Large intestine (tissue), 3 donors: ENCODE measurements around the gene SMG5. TPM values are rescaled to one million over a fixed set of nuclear protein-coding genes. Genes with fewer than 3 reads are reported as not detected.

Experiments used
- DNase-seq, 2 donors: peaks; one replicate each; pipeline versions ENCODE4 v3.0.0 to v3.0.0-alpha.2; 2013
- H3K27ac ChIP-seq: one replicate; pipeline ENCODE4 v1.5.1; 2013; ENCODE audit warnings: low read length
- H3K27me3 ChIP-seq: 2 replicates; pipeline ENCODE4 v1.6.1; 2013; ENCODE audit warnings: low read length; ENCODE audit not compliant: control insufficient read depth, insufficient read depth
- H3K36me3 ChIP-seq: 2 replicates; pipeline ENCODE4 v1.6.1; 2013; ENCODE audit warnings: low read length; ENCODE audit not compliant: control insufficient read depth, insufficient read depth
- H3K4me1 ChIP-seq: one replicate; pipeline ENCODE4 v1.6.1; 2013; ENCODE audit warnings: low read length; ENCODE audit not compliant: control insufficient read depth, insufficient read depth
- H3K4me3 ChIP-seq: one replicate; pipeline ENCODE4 v1.5.1; 2013; ENCODE audit warnings: low read length
- H3K9me3 ChIP-seq: one replicate; pipeline ENCODE4 v1.6.1; 2013; ENCODE audit warnings: mild to moderate bottlenecking, low read depth, low read length, moderate library complexity; ENCODE audit not compliant: control insufficient read depth
- WGBS: methylation state at CpG from one replicate; pipeline ENCODE4 v1.1.5; 2013; ENCODE audit warnings: low lambda C conversion rate; ENCODE audit not compliant: insufficient coverage; 5-methylcytosine and 5-hydroxymethylcytosine counted together
- polyA plus RNA-seq: library from polyadenylated mRNA; unstranded; fragments of 120-200 nt; gene quantifications from one replicate; pipeline ENCODE4 v1.2.1, GENCODE V29; 2013

Gene SMG5
- polyA plus RNA-seq, 1 donor = 57.3 TPM

GRCh38 chr1:156283521-156283920, 896 bp upstream of the SMG5 start:
- H3K27ac ChIP-seq = no peak overlapping the region
- DNase-seq = no peak
- no peaks in the 10 kb centered on the region for H3K27me3 ChIP-seq
- H3K4me3 ChIP-seq = peak overlapping the region; percentile 82
- WGBS = no CpG with 5 or more reads among the region's 1 CpG
- H3K9me3 ChIP-seq = no peaks in the 10 kb centered on the region
- peaks cover 11% of the 10 kb centered on the region for H3K36me3 ChIP-seq
- peaks cover 23% of the 10 kb centered on the region for H3K4me1 ChIP-seq

- WGBS = 0% methylated on average over 2 of the region's 22 CpGs
- peak; percentile 58 to 88 for DNase-seq
- Histone ChIP-seq H3K9me3 (no peaks in the 10 kb centered on the region), H3K4me1 (peaks cover 23% of the 10 kb centered on the region), H3K27ac (peak overlapping the region; percentile 80), H3K27me3 (no peaks in the 10 kb centered on the region), H3K4me3 (peak overlapping the region; percentile 82), H3K36me3 (peaks cover 26% of the 10 kb centered on the region)
Observed at GRCh38 chr1:156281693-156282478, 739 bp downstream of the SMG5 start.

- H3K4me1 ChIP-seq = peaks cover 23% of the 10 kb centered on the region
- no peak for DNase-seq
- no peaks in the 10 kb centered on the region for H3K9me3 ChIP-seq
- no peaks in the 10 kb centered on the region for H3K27me3 ChIP-seq
- no CpG with 5 or more reads among the region's 8 CpGs for WGBS
- no peak overlapping the region for H3K27ac ChIP-seq
- H3K4me3 ChIP-seq = peak overlapping the region; percentile 82
- peaks cover 32% of the 10 kb centered on the region for H3K36me3 ChIP-seq
Observed at GRCh38 chr1:156281281-156281680, 1.3 kb downstream of the SMG5 start.

GRCh38 chr1:156279837-156280236, 2.8 kb downstream of the SMG5 start:
- no peak overlapping the region for H3K4me3 ChIP-seq
- peaks cover 23% of the 10 kb centered on the region for H3K4me1 ChIP-seq
- no peak overlapping the region for H3K27ac ChIP-seq
- no CpG with 5 or more reads among the region's 3 CpGs for WGBS
- no peaks in the 10 kb centered on the region for H3K27me3 ChIP-seq
- peaks cover 40% of the 10 kb centered on the region for H3K36me3 ChIP-seq
- no peak for DNase-seq
- H3K9me3 ChIP-seq = no peaks in the 10 kb centered on the region

GRCh38 chr1:156276966-156277381, 5.7 kb downstream of the SMG5 start:
- no peak overlapping the region for H3K4me3 ChIP-seq
- WGBS = no CpG with 5 or more reads among the region's 6 CpGs

GRCh38 chr1:156276532-156276931, 6.1 kb downstream of the SMG5 start:
- Histone ChIP-seq H3K27ac (no peak overlapping the region), H3K4me3 (no peak overlapping the region), H3K27me3 (no peaks in the 10 kb centered on the region), H3K36me3 (peaks cover 70% of the 10 kb centered on the region), H3K4me1 (peaks cover 7% of the 10 kb centered on the region), H3K9me3 (no peaks in the 10 kb centered on the region)
- no peak for DNase-seq

More at GRCh38 chr1:156276966-156277381, 5.7 kb downstream of the SMG5 start:
- DNase-seq = no peak
- Histone ChIP-seq H3K9me3 (no peaks in the 10 kb centered on the region), H3K27ac (no peak overlapping the region), H3K36me3 (peaks cover 66% of the 10 kb centered on the region), H3K4me1 (peaks cover 9% of the 10 kb centered on the region), H3K27me3 (no peaks in the 10 kb centered on the region)

GRCh38 chr1:156270314-156270713, 12.3 kb downstream of the SMG5 start:
- no peaks in the 10 kb centered on the region for H3K4me1 ChIP-seq
- no peak overlapping the region for H3K4me3 ChIP-seq
- H3K27me3 ChIP-seq = no peaks in the 10 kb centered on the region
- peaks cover 83% of the 10 kb centered on the region for H3K36me3 ChIP-seq
- no peak overlapping the region for H3K27ac ChIP-seq
- WGBS = no CpG with 5 or more reads among the region's 3 CpGs
- no peak for DNase-seq
- H3K9me3 ChIP-seq = no peaks in the 10 kb centered on the region

- Histone ChIP-seq H3K9me3 (no peaks in the 10 kb centered on the region), H3K27me3 (no peaks in the 10 kb centered on the region), H3K4me3 (no peak overlapping the region), H3K4me1 (no peaks in the 10 kb centered on the region), H3K36me3 (peaks cover 77% of the 10 kb centered on the region), H3K27ac (no peak overlapping the region)
- no peak for DNase-seq
- WGBS = no CpG with 5 or more reads among the region's 4 CpGs
Observed at GRCh38 chr1:156268336-156268735, 14.3 kb downstream of the SMG5 start.

- no CpG with 5 or more reads among the region's 13 CpGs for WGBS
- H3K9me3 ChIP-seq = no peaks in the 10 kb centered on the region
- no peak for DNase-seq
- H3K4me1 ChIP-seq = no peaks in the 10 kb centered on the region
- no peak overlapping the region for H3K4me3 ChIP-seq
- peaks cover 79% of the 10 kb centered on the region for H3K36me3 ChIP-seq
- no peak overlapping the region for H3K27ac ChIP-seq
- H3K27me3 ChIP-seq = no peaks in the 10 kb centered on the region
Observed at GRCh38 chr1:156266051-156266450, 16.6 kb downstream of the SMG5 start.

- Histone ChIP-seq H3K27ac (no peak overlapping the region), H3K36me3 (peaks cover 90% of the 10 kb centered on the region), H3K4me3 (no peak overlapping the region), H3K4me1 (no peaks in the 10 kb centered on the region), H3K27me3 (no peaks in the 10 kb centered on the region), H3K9me3 (no peaks in the 10 kb centered on the region)
- no peak for DNase-seq
- WGBS = no CpG with 5 or more reads among the region's 9 CpGs
Observed at GRCh38 chr1:156263288-156263655, 19.4 kb downstream of the SMG5 start.
